Calu3 (cell line): ENCODE results near the gene CAMSAP1. TPM values are rescaled to one million over a fixed set of nuclear protein-coding genes. Genes with fewer than 3 reads are reported as not detected.

Experiments
- BruUV-seq: library from RNA; stranded (reverse); fragments of 400-500 nt; replicated peaks from 2 replicates; lab custom pipeline; 2021; lab: Mats Ljungman, UMichigan
- CTCF ChIA-PET: fragments of 300-600 bp; sonication (Branson Sonifier 250); formaldehyde crosslinking; loops from one replicate; lab custom pipeline; 2022; ENCODE audit warnings: antibody characterized with exemption; lab: Charles Lee
- DNase-seq: peaks from one replicate; pipeline ENCODE4 v3.0.0; 2022
- H3K27ac Mint-ChIP-seq: one replicate; pipeline ENCODE4 v1.8.0; 2022; ENCODE audit warnings: mixed read lengths; ENCODE audit not compliant: unreplicated experiment
- H3K27me3 Mint-ChIP-seq: one replicate; pipeline ENCODE4 v1.8.0; 2022; ENCODE audit warnings: mixed read lengths; ENCODE audit not compliant: unreplicated experiment
- H3K36me3 Mint-ChIP-seq: one replicate; pipeline ENCODE4 v1.8.0; 2022; ENCODE audit warnings: mild to moderate bottlenecking, moderate library complexity, mixed read lengths; ENCODE audit not compliant: insufficient read depth, unreplicated experiment
- H3K4me1 Mint-ChIP-seq: one replicate; pipeline ENCODE4 v1.8.0; 2022; ENCODE audit warnings: mild to moderate bottlenecking, low read depth, mixed read lengths; ENCODE audit not compliant: unreplicated experiment
- H3K4me3 Mint-ChIP-seq: one replicate; pipeline ENCODE4 v1.8.0; 2022; ENCODE audit warnings: mild to moderate bottlenecking, low read depth, moderate library complexity, mixed read lengths; ENCODE audit not compliant: unreplicated experiment
- H3K9me3 Mint-ChIP-seq: one replicate; pipeline ENCODE4 v1.8.0; 2022; ENCODE audit warnings: low read depth, mixed read lengths; ENCODE audit not compliant: unreplicated experiment
- intact Hi-C: fragments of 100-400 bp; cut with micrococcal nuclease; formaldehyde crosslinking; loops from one replicate; pipeline ENCODE4 v1.10.0; 2022; ENCODE audit not compliant: unreplicated experiment
- total RNA-seq: library from RNA; stranded (reverse); gene quantifications from 2 replicates; pipeline ENCODE4 v1.2.3, GENCODE V29; 2022
- TF ChIP-seq, protein P1 (sequence below): fragments of 200-600 bp; IDR thresholded peaks from one replicate; pipeline ENCODE4 v1.8.0; 2022; ENCODE audit warnings: antibody characterized with exemption; ENCODE audit not compliant: unreplicated experiment

Gene CAMSAP1
- total RNA-seq, 1 experiment from 2014 or later, result 28.1 TPM

DNA sequence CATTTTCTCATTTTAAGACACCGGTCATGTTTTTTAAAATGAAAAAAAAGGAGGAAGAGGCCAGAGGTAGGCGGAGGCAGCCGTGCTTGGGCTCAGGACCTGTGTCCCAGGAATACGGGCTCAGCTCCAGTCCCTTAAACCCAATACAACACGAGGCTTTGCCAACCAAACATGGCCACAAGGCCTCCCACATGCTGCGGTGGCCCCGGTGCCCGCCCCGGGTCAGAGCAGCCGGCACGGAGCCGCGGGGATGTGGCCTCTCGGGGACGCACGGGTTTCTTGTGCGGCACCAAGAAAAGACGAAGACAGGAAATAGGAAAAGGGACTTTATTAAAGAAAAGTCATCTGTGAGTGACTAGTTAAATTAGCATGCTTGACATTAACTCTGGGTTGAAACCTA lies 25.3 kb upstream of the CAMSAP1 start:
- Mint-ChIP-seq H3K27me3 (no peaks in the 10 kb centered on the region), H3K4me1 (peaks cover 7% of the 10 kb centered on the region), H3K27ac (no peak overlapping the region), H3K9me3 (no peaks in the 10 kb centered on the region), H3K36me3 (peaks cover 26% of the 10 kb centered on the region), H3K4me3 (no peak overlapping the region)
- intact Hi-C loops, result no loop called here
- BruUV-seq, result no TSS peak
- TF ChIP-seq, protein P1, sequence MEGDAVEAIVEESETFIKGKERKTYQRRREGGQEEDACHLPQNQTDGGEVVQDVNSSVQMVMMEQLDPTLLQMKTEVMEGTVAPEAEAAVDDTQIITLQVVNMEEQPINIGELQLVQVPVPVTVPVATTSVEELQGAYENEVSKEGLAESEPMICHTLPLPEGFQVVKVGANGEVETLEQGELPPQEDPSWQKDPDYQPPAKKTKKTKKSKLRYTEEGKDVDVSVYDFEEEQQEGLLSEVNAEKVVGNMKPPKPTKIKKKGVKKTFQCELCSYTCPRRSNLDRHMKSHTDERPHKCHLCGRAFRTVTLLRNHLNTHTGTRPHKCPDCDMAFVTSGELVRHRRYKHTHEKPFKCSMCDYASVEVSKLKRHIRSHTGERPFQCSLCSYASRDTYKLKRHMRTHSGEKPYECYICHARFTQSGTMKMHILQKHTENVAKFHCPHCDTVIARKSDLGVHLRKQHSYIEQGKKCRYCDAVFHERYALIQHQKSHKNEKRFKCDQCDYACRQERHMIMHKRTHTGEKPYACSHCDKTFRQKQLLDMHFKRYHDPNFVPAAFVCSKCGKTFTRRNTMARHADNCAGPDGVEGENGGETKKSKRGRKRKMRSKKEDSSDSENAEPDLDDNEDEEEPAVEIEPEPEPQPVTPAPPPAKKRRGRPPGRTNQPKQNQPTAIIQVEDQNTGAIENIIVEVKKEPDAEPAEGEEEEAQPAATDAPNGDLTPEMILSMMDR, result no peak
- CTCF ChIA-PET, result no interaction called here
- no peak for DNase-seq

DNA sequence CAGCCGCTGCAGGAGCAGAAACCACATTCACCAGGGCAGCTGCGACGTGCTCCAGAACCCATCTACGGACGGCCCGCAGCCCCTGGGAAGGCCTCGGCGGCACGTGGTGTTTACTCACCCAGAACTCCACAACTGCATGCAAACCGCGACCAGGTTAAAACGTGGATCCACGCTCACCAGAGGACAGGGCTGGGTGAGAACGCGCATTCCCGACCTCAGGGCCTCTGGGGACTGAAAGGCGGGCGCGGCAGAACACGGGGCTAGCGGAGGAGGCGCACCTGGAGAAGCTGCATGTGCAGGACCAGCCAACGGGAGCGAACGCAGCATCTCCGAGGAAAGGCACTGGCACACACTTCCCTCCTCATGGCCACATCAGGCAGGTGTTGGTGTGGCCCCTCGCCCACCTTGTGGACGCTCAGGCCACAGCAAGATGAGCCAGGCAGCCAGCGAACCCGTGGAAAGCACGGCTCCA lies 24.0 kb upstream of the CAMSAP1 start:
- CTCF ChIA-PET, result no interaction called here
- no TSS peak for BruUV-seq
- Mint-ChIP-seq H3K4me1 (peaks cover 9% of the 10 kb centered on the region), H3K36me3 (peaks cover 21% of the 10 kb centered on the region), H3K27ac (no peak overlapping the region), H3K4me3 (no peak overlapping the region), H3K27me3 (no peaks in the 10 kb centered on the region), H3K9me3 (no peaks in the 10 kb centered on the region)
- DNase-seq, result no peak
- intact Hi-C loops, result no loop called here
- TF ChIP-seq, protein P1, result no peak

DNA sequence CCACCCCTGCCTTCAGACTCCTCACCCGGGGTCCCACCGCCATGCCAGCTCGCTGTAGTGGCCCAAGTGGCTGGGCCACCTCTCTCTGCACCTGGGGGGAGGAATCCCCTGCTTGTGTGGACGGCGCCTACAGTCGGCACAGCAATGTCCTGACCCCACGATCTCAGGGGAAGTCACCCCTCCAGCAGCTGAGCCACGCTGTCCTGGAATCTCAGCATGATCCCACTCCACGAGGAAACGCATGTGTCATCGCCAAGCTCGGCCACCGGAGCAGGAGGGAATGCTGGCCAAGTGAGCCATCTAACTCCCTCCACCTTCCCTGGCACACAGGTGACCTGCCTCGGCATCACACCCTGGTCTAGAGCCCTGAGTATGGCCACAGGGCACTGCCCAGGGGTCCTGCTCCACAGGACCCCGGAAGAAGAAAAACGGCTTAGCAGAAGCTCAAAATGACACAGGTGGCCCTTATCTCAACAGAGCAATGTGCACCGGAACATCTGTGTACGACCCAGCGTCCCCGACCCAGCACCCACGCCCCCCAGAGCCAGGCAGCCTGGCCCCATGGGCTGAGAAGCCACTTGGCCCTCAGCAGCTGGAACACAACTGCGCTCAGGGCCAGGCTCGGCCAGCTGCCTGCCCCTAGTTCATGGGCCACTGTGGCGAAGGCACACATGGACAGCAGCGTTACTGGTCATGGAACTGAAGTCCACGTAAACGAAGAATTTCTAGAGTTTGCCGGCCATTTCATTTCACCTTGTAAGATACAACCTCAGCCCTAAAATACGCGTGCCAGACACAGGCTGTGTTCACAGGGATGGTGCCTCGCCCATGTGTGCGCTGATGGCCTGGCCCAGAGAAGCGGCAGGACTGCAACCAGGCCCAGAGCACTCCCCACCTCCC lies 23.4 kb upstream of the CAMSAP1 start:
- no peaks in the 10 kb centered on the region for H3K9me3 Mint-ChIP-seq
- no peak for DNase-seq
- H3K36me3 Mint-ChIP-seq, result peaks cover 21% of the 10 kb centered on the region
- H3K4me1 Mint-ChIP-seq, result peaks cover 9% of the 10 kb centered on the region
- intact Hi-C loops, result no loop called here
- H3K27ac Mint-ChIP-seq, result no peak overlapping the region
- H3K4me3 Mint-ChIP-seq, result no peak overlapping the region
- no TSS peak for BruUV-seq
- TF ChIP-seq, protein P1, result no peak
- no peaks in the 10 kb centered on the region for H3K27me3 Mint-ChIP-seq
- CTCF ChIA-PET, result no interaction called here

DNA sequence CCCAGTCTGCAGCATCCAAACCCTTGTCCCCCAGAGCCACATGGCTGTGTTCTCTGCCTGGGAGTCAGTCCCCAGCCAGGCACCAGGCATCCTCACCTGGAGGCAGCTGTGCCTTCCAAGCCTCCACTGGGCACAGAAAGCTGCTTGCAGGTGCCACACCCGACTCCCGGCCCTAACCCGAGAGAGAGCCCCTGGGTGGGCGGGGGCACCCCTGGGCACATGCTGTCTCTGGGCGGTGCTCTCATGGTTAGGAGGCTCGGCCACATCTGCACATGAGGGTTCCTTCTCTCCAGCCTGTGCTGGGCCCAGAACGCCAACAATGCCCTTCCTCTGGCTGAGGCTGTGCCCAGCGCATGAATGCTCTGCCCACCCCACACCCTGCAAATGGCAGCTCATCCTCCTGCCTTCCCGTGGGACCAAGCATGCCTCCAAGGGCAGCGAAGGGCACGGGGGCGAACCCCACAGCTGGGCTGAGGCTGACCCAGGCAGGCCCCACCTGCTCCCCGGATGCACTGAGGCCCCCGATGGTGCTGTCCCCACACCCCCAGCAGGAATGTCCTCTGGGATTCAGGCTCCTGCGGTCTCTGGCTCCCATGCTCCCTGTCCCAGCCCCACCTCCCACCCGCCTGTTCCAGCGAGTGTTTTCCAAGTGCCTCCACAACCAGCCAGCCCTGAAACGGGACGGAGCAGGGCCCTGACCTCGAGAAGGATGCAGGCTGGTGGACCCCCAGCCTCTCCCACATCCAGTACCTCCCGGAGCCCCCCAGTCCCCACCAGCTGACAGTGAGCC lies 22.5 kb upstream of the CAMSAP1 start:
- DNase-seq, result no peak
- peaks cover 17% of the 10 kb centered on the region for H3K36me3 Mint-ChIP-seq
- no TSS peak for BruUV-seq
- H3K27me3 Mint-ChIP-seq, result no peaks in the 10 kb centered on the region
- H3K27ac Mint-ChIP-seq, result no peak overlapping the region
- CTCF ChIA-PET, result no interaction called here
- peaks cover 9% of the 10 kb centered on the region for H3K4me1 Mint-ChIP-seq
- no peaks in the 10 kb centered on the region for H3K9me3 Mint-ChIP-seq
- intact Hi-C loops, result no loop called here
- H3K4me3 Mint-ChIP-seq, result no peak overlapping the region
- TF ChIP-seq, protein P1, result no peak
